Measurements from ENCODE around the gene LRRC70. TPM values are rescaled to one million over a fixed set of nuclear protein-coding genes. Genes with fewer than 3 reads are reported as not detected.

LRRC70 gene
- total and polyA plus RNA-seq, 2 experiments from 2014 or later = 1.2 to 3.0 TPM

- TF ChIP-seq EZH2 (IDR thresholded peaks at IDR 0.05; ENCODE audit: borderline replicate concordance) = no peak
- TF ChIP-seq, protein P1, sequence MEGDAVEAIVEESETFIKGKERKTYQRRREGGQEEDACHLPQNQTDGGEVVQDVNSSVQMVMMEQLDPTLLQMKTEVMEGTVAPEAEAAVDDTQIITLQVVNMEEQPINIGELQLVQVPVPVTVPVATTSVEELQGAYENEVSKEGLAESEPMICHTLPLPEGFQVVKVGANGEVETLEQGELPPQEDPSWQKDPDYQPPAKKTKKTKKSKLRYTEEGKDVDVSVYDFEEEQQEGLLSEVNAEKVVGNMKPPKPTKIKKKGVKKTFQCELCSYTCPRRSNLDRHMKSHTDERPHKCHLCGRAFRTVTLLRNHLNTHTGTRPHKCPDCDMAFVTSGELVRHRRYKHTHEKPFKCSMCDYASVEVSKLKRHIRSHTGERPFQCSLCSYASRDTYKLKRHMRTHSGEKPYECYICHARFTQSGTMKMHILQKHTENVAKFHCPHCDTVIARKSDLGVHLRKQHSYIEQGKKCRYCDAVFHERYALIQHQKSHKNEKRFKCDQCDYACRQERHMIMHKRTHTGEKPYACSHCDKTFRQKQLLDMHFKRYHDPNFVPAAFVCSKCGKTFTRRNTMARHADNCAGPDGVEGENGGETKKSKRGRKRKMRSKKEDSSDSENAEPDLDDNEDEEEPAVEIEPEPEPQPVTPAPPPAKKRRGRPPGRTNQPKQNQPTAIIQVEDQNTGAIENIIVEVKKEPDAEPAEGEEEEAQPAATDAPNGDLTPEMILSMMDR (IDR thresholded peaks at IDR 0.05; ENCODE audit: poor library complexity) = no peak
- no peak for TF ChIP-seq EZH2phosphoT487 (IDR thresholded peaks at IDR 0.05; ENCODE audit: low read depth, severe bottlenecking, unreplicated experiment)
- no peak overlapping the region for H3K27ac ChIP-seq
- H4K20me1 ChIP-seq (ENCODE audit: insufficient read depth, poor library complexity, severe bottlenecking) = no peaks in the 10 kb centered on the region
- no peaks in the 10 kb centered on the region for H3K36me3 ChIP-seq (replicated peaks; ENCODE audit: insufficient read depth, low read depth)
- no peak overlapping the region for H3K4me2 ChIP-seq
- no peak overlapping the region for H3K4me3 ChIP-seq
- no peak for DNase-seq (ENCODE audit: low spot score)
- H3K9me3 ChIP-seq (ENCODE audit: low read depth) = no peaks in the 10 kb centered on the region
- WGBS (ENCODE audit: low lambda C conversion rate, missing lambda C conversion rate) = 98% methylated on average over 4 of the region's 4 CpGs
- no peaks in the 10 kb centered on the region for H3K9me2 ChIP-seq (replicated peaks; ENCODE audit: insufficient read depth)
- no peak overlapping the region for H2AFZ ChIP-seq
- no peaks in the 10 kb centered on the region for H3K27me3 ChIP-seq
- H3K79me2 ChIP-seq = no peaks in the 10 kb centered on the region
- peaks cover 2% of the 10 kb centered on the region for H3K4me1 ChIP-seq (ENCODE audit: insufficient read depth)
Observed at GRCh38 chr5:62576570-62577170, 1.9 kb upstream of the LRRC70 start.

GRCh38 chr5:62577488-62577887 is 1.1 kb upstream of the LRRC70 start:
- no peak for DNase-seq (ENCODE audit: low spot score)
- Histone ChIP-seq H3K4me3 (no peak overlapping the region), H4K20me1 (ENCODE audit: insufficient read depth, poor library complexity, severe bottlenecking) (no peaks in the 10 kb centered on the region), H3K4me1 (ENCODE audit: insufficient read depth) (peaks cover 2% of the 10 kb centered on the region), H3K36me3 (replicated peaks; ENCODE audit: insufficient read depth, low read depth) (no peaks in the 10 kb centered on the region), H3K9me3 (ENCODE audit: low read depth) (no peaks in the 10 kb centered on the region), H3K9me2 (replicated peaks; ENCODE audit: insufficient read depth) (no peaks in the 10 kb centered on the region), H3K79me2 (no peaks in the 10 kb centered on the region), H3K27me3 (no peaks in the 10 kb centered on the region), H3K27ac (no peak overlapping the region), H2AFZ (no peak overlapping the region), H3K4me2 (no peak overlapping the region)
- WGBS (ENCODE audit: low lambda C conversion rate, missing lambda C conversion rate) = 100% methylated on average over 1 of the region's 1 CpG
- TF ChIP-seq, protein P1 (IDR thresholded peaks at IDR 0.05; ENCODE audit: poor library complexity) = no peak
- TF ChIP-seq EZH2 (IDR thresholded peaks at IDR 0.05; ENCODE audit: borderline replicate concordance) = no peak
- no peak for TF ChIP-seq EZH2phosphoT487 (IDR thresholded peaks at IDR 0.05; ENCODE audit: low read depth, severe bottlenecking, unreplicated experiment)

DNA sequence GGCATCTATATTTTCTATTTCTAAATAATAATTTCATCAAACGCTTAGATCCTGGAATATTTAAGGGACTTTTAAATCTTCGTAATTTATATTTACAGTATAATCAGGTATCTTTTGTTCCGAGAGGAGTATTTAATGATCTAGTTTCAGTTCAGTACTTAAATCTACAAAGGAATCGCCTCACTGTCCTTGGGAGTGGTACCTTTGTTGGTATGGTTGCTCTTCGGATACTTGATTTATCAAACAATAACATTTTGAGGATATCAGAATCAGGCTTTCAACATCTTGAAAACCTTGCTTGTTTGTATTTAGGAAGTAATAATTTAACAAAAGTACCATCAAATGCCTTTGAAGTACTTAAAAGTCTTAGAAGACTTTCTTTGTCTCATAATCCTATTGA is 1.1 kb downstream of the LRRC70 start:
- 97% methylated on average over 5 of the region's 5 CpGs for WGBS (ENCODE audit: low lambda C conversion rate, missing lambda C conversion rate)
- no peaks in the 10 kb centered on the region for H3K36me3 ChIP-seq (replicated peaks; ENCODE audit: insufficient read depth, low read depth)

More for the DNA sequence above, 1.1 kb downstream of the LRRC70 start:
- DNase-seq (ENCODE audit: low spot score) = no peak
- no peaks in the 10 kb centered on the region for H3K27me3 ChIP-seq
- no peak overlapping the region for H3K4me2 ChIP-seq
- no peaks in the 10 kb centered on the region for H3K9me2 ChIP-seq (replicated peaks; ENCODE audit: insufficient read depth)
- H3K79me2 ChIP-seq = no peaks in the 10 kb centered on the region
- H3K4me1 ChIP-seq (ENCODE audit: insufficient read depth) = peaks cover 2% of the 10 kb centered on the region
- H3K4me3 ChIP-seq = no peak overlapping the region
- H3K27ac ChIP-seq = no peak overlapping the region
- H4K20me1 ChIP-seq (ENCODE audit: insufficient read depth, poor library complexity, severe bottlenecking) = no peaks in the 10 kb centered on the region
- TF ChIP-seq EZH2 (IDR thresholded peaks at IDR 0.05; ENCODE audit: borderline replicate concordance) (no peak), EZH2phosphoT487 (IDR thresholded peaks at IDR 0.05; ENCODE audit: low read depth, severe bottlenecking, unreplicated experiment) (no peak)
- TF ChIP-seq, protein P1 (IDR thresholded peaks at IDR 0.05; ENCODE audit: poor library complexity) = no peak
- H2AFZ ChIP-seq = no peak overlapping the region
- no peaks in the 10 kb centered on the region for H3K9me3 ChIP-seq (ENCODE audit: low read depth)
